ENCODE measurements around the gene FPR2. TPM values are rescaled to one million over a fixed set of nuclear protein-coding genes. Genes with fewer than 3 reads are reported as not detected.

Gene FPR2
- total RNA-seq, 1 donor from 2014 or later, result not detected

DNA sequence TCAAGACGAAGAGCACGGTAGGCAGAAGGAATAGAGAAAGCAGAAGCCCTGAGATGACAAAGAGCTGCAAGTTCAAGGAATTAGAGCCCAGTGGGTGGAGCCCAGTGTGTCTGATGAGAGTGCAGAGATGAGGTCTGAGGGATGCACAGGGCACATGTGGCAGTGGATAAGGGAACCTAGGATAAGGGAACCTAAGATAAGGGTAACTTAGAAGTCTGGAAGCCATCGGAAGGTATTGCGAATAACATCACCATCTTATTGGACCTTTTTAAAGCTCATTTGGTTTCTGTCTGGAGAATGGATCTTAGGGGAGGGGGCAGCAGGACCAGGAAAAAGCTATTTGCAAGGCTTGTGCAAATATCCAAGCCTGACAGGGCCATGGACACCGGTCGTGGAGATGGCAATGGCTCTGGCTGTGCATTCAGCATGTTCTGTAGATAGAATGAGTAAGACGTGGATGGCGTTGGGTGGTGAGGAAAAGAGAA is 35.3 kb downstream of the FPR2 start:
- Histone ChIP-seq H4K20me1 (ENCODE audit: insufficient read depth, low read length) (no peaks in the 10 kb centered on the region), H3K27me3 (ENCODE audit: insufficient read depth, low read length) (no peaks in the 10 kb centered on the region), H3K36me3 (ENCODE audit: insufficient read depth, low read length) (no peaks in the 10 kb centered on the region), H3K4me3 (ENCODE audit: insufficient read depth, low read depth, low read length) (no peak overlapping the region), H3K9me3 (ENCODE audit: insufficient read depth, low read depth, low read length) (peaks cover 6% of the 10 kb centered on the region), H3K79me2 (ENCODE audit: insufficient read depth, low read length) (no peaks in the 10 kb centered on the region), H2AFZ (ENCODE audit: low read depth, low read length) (no peak overlapping the region), H3K27ac (ENCODE audit: low read depth, low read length) (no peak overlapping the region), H3K4me2 (ENCODE audit: low read length) (no peak overlapping the region), H3K9ac (ENCODE audit: low read length) (no peak overlapping the region), H3K4me1 (ENCODE audit: insufficient read depth, low read length) (peaks cover 11% of the 10 kb centered on the region)
- Mint-ChIP-seq H3K4me3 (ENCODE audit: unreplicated experiment) (no peak overlapping the region), H3K27ac (ENCODE audit: unreplicated experiment) (no peak overlapping the region), H3K4me1 (ENCODE audit: low read depth, unreplicated experiment) (peaks cover 3% of the 10 kb centered on the region), H3K36me3 (ENCODE audit: low read depth, unreplicated experiment) (no peaks in the 10 kb centered on the region), H3K9me3 (ENCODE audit: unreplicated experiment) (peaks cover 17% of the 10 kb centered on the region), H3K27me3 (ENCODE audit: low read depth, unreplicated experiment) (no peaks in the 10 kb centered on the region)
- TF ChIP-seq, protein P1, sequence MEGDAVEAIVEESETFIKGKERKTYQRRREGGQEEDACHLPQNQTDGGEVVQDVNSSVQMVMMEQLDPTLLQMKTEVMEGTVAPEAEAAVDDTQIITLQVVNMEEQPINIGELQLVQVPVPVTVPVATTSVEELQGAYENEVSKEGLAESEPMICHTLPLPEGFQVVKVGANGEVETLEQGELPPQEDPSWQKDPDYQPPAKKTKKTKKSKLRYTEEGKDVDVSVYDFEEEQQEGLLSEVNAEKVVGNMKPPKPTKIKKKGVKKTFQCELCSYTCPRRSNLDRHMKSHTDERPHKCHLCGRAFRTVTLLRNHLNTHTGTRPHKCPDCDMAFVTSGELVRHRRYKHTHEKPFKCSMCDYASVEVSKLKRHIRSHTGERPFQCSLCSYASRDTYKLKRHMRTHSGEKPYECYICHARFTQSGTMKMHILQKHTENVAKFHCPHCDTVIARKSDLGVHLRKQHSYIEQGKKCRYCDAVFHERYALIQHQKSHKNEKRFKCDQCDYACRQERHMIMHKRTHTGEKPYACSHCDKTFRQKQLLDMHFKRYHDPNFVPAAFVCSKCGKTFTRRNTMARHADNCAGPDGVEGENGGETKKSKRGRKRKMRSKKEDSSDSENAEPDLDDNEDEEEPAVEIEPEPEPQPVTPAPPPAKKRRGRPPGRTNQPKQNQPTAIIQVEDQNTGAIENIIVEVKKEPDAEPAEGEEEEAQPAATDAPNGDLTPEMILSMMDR (IDR thresholded peaks at IDR 0.05; ENCODE audit: insufficient read depth, low read depth, low read length), result no peak
- TF ChIP-seq EZH2 (IDR thresholded peaks at IDR 0.05; ENCODE audit: insufficient read depth, low read length), result no peak
- DNase-seq (ENCODE audit: low read depth) (no peak), FAIRE-seq (no peak)

DNA sequence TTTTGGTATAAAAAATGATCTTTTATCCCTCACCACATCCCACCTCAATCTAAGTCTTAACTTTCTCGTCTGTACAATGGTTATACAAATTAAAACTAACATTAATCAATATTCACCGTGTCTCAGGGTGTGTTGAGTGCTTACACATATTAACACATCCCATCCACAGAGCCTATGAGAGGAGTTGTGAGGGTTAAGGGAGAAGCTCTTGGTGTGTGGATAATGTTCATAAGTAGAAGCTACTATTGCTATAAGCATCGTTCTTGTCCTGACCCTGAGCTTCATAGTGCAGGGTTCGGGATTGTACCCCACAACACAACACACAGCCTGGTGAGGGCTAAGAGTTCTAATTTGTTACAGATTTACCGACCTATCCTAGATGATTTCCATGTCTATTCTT is 36.5 kb downstream of the FPR2 start:
- Histone ChIP-seq H3K27ac (ENCODE audit: low read depth, low read length) (no peak overlapping the region), H2AFZ (ENCODE audit: low read depth, low read length) (no peak overlapping the region), H3K27me3 (ENCODE audit: insufficient read depth, low read length) (no peaks in the 10 kb centered on the region), H3K79me2 (ENCODE audit: insufficient read depth, low read length) (no peaks in the 10 kb centered on the region), H3K4me2 (ENCODE audit: low read length) (no peak overlapping the region), H4K20me1 (ENCODE audit: insufficient read depth, low read length) (no peaks in the 10 kb centered on the region), H3K9me3 (ENCODE audit: insufficient read depth, low read depth, low read length) (peaks cover 6% of the 10 kb centered on the region), H3K4me1 (ENCODE audit: insufficient read depth, low read length) (peaks cover 11% of the 10 kb centered on the region), H3K9ac (ENCODE audit: low read length) (no peak overlapping the region), H3K36me3 (ENCODE audit: insufficient read depth, low read length) (no peaks in the 10 kb centered on the region), H3K4me3 (ENCODE audit: insufficient read depth, low read depth, low read length) (no peak overlapping the region)
- DNase-seq (ENCODE audit: low read depth), result no peak
- TF ChIP-seq, protein P1 (IDR thresholded peaks at IDR 0.05; ENCODE audit: insufficient read depth, low read depth, low read length), result no peak
- no peak for TF ChIP-seq EZH2 (IDR thresholded peaks at IDR 0.05; ENCODE audit: insufficient read depth, low read length)
- H3K9me3 Mint-ChIP-seq (ENCODE audit: unreplicated experiment), result peaks cover 17% of the 10 kb centered on the region
- H3K27me3 Mint-ChIP-seq (ENCODE audit: low read depth, unreplicated experiment), result no peaks in the 10 kb centered on the region
- no peak overlapping the region for H3K27ac Mint-ChIP-seq (ENCODE audit: unreplicated experiment)
- no peak for FAIRE-seq
- H3K4me1 Mint-ChIP-seq (ENCODE audit: low read depth, unreplicated experiment), result peaks cover 3% of the 10 kb centered on the region
- no peaks in the 10 kb centered on the region for H3K36me3 Mint-ChIP-seq (ENCODE audit: low read depth, unreplicated experiment)
- no peak overlapping the region for H3K4me3 Mint-ChIP-seq (ENCODE audit: unreplicated experiment)

DNA sequence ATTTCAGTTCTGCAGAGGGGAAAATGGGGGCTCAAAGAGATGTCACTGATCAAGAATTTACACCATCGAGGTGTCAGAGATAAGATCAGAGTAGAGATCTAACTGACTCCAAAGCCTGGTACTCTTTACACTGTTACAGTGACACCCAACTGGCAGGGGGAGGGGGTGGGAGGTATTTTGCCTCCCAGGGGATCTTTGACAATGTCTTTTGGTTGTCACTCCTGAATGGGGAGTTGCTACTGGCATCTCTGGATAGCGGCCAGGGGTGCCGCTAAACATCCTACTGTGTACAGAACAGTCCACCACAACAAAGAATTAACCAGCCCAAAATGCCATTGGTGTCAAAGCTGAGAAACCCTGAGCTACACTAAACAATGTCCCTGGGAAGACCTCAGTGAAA is 37.1 kb downstream of the FPR2 start:
- H3K9ac ChIP-seq (ENCODE audit: low read length), result no peak overlapping the region

More for the DNA sequence above, 37.1 kb downstream of the FPR2 start:
- no peaks in the 10 kb centered on the region for H3K27me3 ChIP-seq (ENCODE audit: insufficient read depth, low read length)
- H3K27me3 Mint-ChIP-seq (ENCODE audit: low read depth, unreplicated experiment), result no peaks in the 10 kb centered on the region
- peaks cover 3% of the 10 kb centered on the region for H3K9me3 ChIP-seq (ENCODE audit: insufficient read depth, low read depth, low read length)
- H3K36me3 Mint-ChIP-seq (ENCODE audit: low read depth, unreplicated experiment), result no peaks in the 10 kb centered on the region
- H3K36me3 ChIP-seq (ENCODE audit: insufficient read depth, low read length), result no peaks in the 10 kb centered on the region
- no peak overlapping the region for H3K4me3 ChIP-seq (ENCODE audit: insufficient read depth, low read depth, low read length)
- no peaks in the 10 kb centered on the region for H3K79me2 ChIP-seq (ENCODE audit: insufficient read depth, low read length)
- H3K4me3 Mint-ChIP-seq (ENCODE audit: unreplicated experiment), result no peak overlapping the region
- FAIRE-seq (no peak), DNase-seq (ENCODE audit: low read depth) (no peak)
- H3K9me3 Mint-ChIP-seq (ENCODE audit: unreplicated experiment), result peaks cover 17% of the 10 kb centered on the region
- TF ChIP-seq EZH2 (IDR thresholded peaks at IDR 0.05; ENCODE audit: insufficient read depth, low read length), result no peak
- TF ChIP-seq, protein P1 (IDR thresholded peaks at IDR 0.05; ENCODE audit: insufficient read depth, low read depth, low read length), result no peak
- H3K4me1 ChIP-seq (ENCODE audit: insufficient read depth, low read length), result peaks cover 11% of the 10 kb centered on the region
- H3K27ac ChIP-seq (ENCODE audit: low read depth, low read length), result no peak overlapping the region
- no peak overlapping the region for H2AFZ ChIP-seq (ENCODE audit: low read depth, low read length)
- peaks cover 3% of the 10 kb centered on the region for H3K4me1 Mint-ChIP-seq (ENCODE audit: low read depth, unreplicated experiment)
- no peak overlapping the region for H3K27ac Mint-ChIP-seq (ENCODE audit: unreplicated experiment)
- no peak overlapping the region for H3K4me2 ChIP-seq (ENCODE audit: low read length)
- H4K20me1 ChIP-seq (ENCODE audit: insufficient read depth, low read length), result no peaks in the 10 kb centered on the region

Measured in astrocyte (in vitro differentiated cells and primary cell).